GM19452 (cell line): Measurements from ENCODE around the gene RAI1.

Experiments used
- ATAC-seq: cut with Tn5 transposase; IDR thresholded peaks from one replicate; pipeline ENCODE4 v1.9.1; 2021; ENCODE audit not compliant: unreplicated experiment

Gene RAI1

GRCh38 chr17:17826342-17826713, 145.1 kb downstream of the RAI1 start:
- no peak for ATAC-seq

GRCh38 chr17:17826942-17827785, 145.9 kb downstream of the RAI1 start:
- no peak for ATAC-seq

- no peak for ATAC-seq
Measured at GRCh38 chr17:17827826-17828621, 146.8 kb downstream of the RAI1 start.

- no peak for ATAC-seq
Measured at GRCh38 chr17:17830269-17830567, 149.0 kb downstream of the RAI1 start.

- no peak for ATAC-seq
Measured at GRCh38 chr17:17830740-17831207, 149.5 kb downstream of the RAI1 start.

GRCh38 chr17:17831208-17832031, 150.2 kb downstream of the RAI1 start:
- no peak for ATAC-seq

GRCh38 chr17:17832032-17832363, 150.7 kb downstream of the RAI1 start:
- ATAC-seq: no peak

- no peak for ATAC-seq
Measured at GRCh38 chr17:17833658-17834357, 152.6 kb downstream of the RAI1 start.

GRCh38 chr17:17834974-17835373, 153.7 kb downstream of the RAI1 start:
- ATAC-seq: no peak

GRCh38 chr17:17835415-17836249, 154.4 kb downstream of the RAI1 start:
- no peak for ATAC-seq

GRCh38 chr17:17836250-17836817, 155.1 kb downstream of the RAI1 start:
- ATAC-seq: peak; percentile 65

GRCh38 chr17:17836818-17837379, 155.6 kb downstream of the RAI1 start, which contains the start of gene SREBF1:
SREBF1 (minus strand) TSS chr17:17836986; CDS start chr17:17836817, 169 bp downstream.
- peak; percentile 22 for ATAC-seq

GRCh38 chr17:17837380-17837821, 156.1 kb downstream of the RAI1 start:
- ATAC-seq: no peak

- ATAC-seq: no peak
Measured at GRCh38 chr17:17837966-17838962, 157.0 kb downstream of the RAI1 start.

GRCh38 chr17:17839791-17840707, 158.8 kb downstream of the RAI1 start:
- peak; percentile 64 for ATAC-seq

- no peak for ATAC-seq
Measured at GRCh38 chr17:17840751-17841591, 159.7 kb downstream of the RAI1 start.
